Left cardiac atrium (tissue), 4 donors: ENCODE measurements around the gene ADM2. TPM values are rescaled to one million over a fixed set of nuclear protein-coding genes. Genes with fewer than 3 reads are reported as not detected.

Source experiments
- ATAC-seq, 2 donors: fragments of 200-7000 bp; cut with Tn5 transposase; one replicate each; pipeline ENCODE4 v1.9.1; 2020; ENCODE audit warnings: mild to moderate bottlenecking in 2 of 2, moderate library complexity in 2 of 2
- DNase-seq: peaks from one replicate; pipeline ENCODE4 v3.0.0-alpha.2; 2020
- intact Hi-C, 2 donors: fragments of 100-400 bp; cut with DNase I; formaldehyde crosslinking; loops; one replicate each; pipeline versions ENCODE4 v1.14.1 to v1.15.1; 2022 to 2023
- total RNA-seq, 2 donors: library from RNA; stranded (reverse); fragmentation: NEBNext Ultra II Directional; extraction: Animal tissue kit (Norgen Biotek cat#: 25700); gene quantifications; one replicate each; pipeline ENCODE4 v1.2.1, GENCODE V29; 2021
- donor health status: DM: no; HTN: yes; CAD: no.
- donor health status: DM: no; HTN: yes; CAD: no; lungs with severe emphysema.
- donor health status: DM: yes; HTN: yes; CAD: no.
- donor health status: Dilated cardiomyopathy.

The ADM2 gene
- total RNA-seq, 2 donors from 2014 or later: 0.15 to 0.52 TPM

DNA sequence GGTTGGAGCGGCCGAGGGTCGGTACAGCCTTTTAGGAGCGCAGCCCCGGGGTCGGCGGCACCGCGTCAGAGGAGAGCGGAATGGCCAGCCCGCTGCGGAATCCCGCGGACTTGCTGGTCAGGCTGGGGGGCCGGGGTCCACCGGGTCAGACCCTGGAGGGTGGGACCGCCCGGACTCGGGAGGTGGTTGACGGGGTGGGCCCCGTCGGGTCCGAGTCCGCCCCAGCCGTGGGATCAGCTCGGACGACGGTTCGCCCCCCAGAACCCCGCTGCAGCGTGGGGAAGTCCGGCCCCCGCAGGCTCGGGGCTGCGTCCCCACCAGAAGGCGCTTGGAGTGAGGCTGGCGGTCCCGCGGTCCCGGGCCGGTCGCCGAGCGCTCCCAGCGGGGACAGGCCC, 301 bp upstream of the ADM2 start:
- intact Hi-C loops: no loop called here
- no peak for DNase-seq
- ATAC-seq: no peak

DNA sequence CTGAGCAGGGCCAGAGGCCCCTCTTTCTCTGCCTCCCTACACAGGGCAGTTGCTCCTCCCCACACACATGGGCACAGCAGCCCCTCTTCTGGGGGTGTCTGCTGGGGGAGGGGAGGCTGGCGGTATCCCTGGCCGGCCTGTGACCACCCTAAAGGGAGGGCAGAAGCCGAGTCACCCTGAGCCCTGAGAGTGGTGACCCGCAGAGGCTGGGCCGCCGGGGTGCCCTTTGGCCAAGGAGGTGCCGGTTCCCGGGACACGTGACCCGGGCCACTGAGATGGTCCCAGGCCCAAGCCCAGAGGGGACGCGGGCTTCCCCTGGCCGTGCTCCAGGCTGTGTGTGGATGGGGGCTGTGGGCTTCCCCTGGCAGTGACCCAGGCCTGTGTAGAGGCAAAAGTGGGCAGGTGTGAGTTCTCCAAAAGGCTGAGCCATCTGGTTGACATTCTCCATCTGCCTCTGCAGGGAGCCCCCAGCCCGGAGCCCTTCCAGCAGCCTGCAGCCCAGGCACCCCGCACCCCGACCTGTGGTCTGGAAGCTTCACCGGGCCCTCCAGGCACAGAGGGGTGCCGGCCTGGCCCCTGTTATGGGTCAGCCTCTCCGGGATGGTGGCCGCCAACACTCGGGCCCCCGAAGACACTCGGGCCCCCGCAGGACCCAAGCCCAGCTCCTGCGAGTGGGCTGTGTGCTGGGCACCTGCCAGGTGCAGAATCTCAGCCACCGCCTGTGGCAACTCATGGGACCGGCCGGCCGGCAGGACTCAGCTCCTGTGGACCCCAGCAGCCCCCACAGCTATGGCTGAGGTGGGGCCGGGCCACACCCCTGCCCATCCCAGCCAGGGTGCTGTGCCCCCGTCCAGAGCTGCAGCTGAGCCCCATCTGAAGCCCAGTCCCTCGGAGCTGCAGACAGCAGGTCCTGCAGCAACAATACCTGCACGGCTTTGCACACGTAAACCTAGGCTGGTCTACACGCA, 1.0 kb downstream of the ADM2 start:
- ATAC-seq: no peak

DNA sequence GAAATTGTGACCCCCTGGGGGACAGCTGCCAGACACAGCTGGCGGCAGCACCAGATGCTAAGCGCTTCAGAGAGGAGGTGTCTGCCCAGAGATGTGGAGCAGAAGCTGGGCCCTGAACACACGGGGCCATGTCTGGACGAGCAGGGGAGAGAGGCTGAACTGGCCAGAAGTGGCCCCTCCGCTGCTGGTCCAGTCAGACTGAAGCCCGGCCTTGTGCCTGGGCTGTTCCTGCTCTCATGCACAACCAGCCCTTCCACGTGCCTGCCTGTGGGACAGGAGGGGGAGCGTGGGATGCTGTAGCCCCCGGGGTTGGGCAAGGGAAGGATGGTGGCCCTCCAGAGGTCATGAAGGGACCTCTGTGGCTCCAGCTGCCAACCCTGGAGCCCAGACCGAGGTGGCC, 1.8 kb downstream of the ADM2 start:
- intact Hi-C loops: no loop called here
- DNase-seq (no peak), ATAC-seq (no peak)

More for the DNA sequence above, 1.0 kb downstream of the ADM2 start:
- intact Hi-C loops: no loop called here
- DNase-seq: no peak

DNA sequence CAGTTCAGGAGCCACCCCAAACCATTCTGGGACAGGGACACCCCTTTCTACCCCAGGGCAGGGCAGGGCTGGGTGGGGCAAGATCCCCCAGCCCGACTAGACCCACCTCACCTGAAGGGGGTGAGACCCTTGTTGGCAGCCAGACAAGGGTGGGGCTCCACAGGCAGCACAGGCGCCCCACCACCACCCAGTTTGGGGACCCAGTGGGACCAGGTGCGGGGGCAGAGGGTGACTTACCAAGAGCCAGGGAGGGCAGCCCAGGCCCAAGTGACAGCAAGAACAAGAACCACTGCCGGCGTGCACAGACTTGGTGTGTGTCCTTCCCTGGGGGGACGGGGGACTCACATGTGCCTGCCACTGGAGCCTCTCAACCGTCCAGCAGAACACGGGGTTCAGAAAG, 2.2 kb downstream of the ADM2 start:
- intact Hi-C loops: no loop called here
- DNase-seq (no peak), ATAC-seq (no peak)

DNA sequence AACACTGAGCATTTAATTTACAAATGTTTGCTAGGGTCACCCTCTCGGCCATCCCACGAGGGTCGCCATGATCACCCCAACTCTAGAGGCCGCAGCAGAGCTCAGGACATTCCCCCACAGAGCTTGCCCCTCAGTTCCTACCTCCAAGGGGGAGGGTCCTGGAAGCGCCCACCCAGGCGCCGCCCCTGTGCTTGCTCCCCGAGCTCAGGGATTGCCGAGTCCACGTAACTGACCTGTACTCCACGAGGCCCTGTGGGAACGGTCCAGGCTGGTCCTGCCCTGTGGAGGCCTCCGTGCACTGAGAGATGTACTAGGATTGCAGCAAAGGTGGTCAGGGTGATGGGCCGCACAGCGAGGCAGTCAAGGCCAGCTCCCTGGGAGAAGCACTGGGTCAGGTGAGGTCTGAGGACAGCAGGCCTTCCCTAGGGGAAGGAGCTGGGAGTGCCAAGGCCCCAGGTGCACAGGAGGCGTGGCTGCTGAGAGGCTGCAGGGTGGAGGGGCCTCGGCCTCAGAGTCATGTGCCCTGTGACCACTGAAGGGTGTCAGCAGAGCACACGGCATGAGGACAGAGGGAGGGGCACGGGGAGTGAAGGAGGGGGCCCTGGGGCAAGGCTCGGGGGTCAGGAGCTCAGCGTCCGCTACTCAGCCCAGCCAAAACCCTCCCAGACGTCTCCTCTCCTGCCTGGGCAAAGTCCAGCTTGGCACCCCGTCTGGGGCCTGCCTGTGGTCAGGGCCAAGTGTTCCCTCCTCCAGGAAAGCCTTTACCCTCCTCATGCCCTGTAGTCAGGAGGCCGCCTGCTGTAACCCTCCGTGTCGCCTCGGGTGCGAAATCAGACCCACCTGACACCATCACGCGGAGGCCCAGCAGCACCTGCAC, 2.9 kb downstream of the ADM2 start:
- intact Hi-C loops: no loop called here
- ATAC-seq (no peak), DNase-seq (no peak)

DNA sequence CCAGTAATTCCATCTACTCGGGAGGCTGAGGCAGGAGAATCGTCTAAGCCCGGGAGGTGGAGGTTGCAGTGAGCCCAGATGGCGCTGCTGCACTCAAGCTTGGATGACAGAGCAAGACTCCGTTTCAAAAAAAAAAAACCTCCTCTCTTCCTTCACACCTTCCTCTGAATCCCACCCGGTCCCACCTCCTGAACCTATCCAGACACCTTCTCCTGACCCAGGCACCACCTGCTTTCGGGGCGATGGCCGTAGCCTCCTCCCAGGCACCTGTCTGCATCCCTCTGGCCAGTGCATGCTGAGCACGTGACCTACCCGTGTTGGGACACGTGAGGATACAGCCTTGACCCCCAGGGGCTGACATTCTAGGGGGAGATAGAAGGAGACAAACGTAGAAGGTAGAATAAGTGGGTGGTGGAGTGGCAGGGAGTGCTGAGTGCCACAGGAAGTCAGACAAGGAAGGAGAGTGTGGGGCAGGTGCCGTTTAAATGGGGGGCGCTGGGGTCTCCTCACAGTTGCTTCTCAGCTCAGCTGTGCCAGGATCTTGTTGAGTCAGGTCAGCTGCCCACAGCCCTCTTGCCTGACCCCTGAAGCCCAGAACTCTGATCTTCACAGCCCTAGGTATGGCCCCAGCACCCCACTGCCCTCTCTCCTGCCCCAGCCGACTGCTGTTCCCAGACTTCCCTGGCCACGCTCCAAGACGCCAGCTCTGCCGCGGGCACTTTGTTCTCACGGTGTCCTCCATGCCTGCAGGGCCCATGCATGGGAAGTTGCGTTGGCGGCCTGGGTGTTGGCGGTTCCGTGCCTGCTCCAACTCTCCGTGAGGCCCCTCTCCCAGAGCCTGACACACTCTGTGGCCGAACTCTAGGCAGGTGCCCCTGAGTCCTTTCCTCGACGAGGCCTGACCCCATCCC, 4.1 kb downstream of the ADM2 start:
- ATAC-seq: no peak
- intact Hi-C loops: no loop called here
- no peak for DNase-seq

DNA sequence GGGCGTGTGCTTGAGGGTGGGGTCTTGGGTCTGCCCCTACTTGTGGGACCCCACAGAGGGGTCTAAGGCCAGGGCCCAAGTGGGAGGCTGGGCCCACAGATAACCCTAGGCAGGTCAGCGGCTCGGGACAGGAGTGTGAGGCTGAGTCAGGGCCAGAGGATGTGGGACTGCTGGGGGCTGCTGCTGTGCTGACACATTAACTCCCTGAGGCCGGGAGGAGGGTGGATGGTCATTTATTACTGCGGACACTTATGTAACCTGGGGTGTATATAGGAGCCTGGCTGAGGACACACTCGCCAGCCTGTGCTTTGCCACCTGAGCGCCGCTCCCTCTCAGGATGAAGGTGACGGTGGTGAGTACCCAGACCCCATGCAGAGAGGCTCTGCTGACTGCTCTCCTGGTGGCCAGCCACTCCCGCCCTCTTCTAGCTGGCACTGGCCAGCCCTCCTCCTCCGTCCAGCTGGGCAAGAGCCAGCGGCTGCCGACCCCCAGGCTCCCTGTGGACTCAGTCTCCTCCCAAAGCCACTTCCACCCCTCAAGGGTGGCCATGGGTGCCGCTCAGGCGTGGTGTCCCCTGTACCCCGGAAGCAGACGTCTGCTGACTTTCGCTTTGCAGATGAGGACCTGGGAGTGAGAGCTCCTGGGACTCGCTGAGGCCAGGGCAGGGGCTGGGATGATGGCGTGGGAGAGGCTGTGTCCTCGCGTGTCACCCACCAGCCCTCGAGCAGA, 5.4 kb downstream of the ADM2 start, which contains the start of gene MIOX:
MIOX (plus strand) TSS at position 299 of the 729 bp plus-strand sequence; CDS start at position 338, 39 bp downstream.
- DNase-seq: no peak
- ATAC-seq: no peak
- intact Hi-C loops: no loop called here

DNA sequence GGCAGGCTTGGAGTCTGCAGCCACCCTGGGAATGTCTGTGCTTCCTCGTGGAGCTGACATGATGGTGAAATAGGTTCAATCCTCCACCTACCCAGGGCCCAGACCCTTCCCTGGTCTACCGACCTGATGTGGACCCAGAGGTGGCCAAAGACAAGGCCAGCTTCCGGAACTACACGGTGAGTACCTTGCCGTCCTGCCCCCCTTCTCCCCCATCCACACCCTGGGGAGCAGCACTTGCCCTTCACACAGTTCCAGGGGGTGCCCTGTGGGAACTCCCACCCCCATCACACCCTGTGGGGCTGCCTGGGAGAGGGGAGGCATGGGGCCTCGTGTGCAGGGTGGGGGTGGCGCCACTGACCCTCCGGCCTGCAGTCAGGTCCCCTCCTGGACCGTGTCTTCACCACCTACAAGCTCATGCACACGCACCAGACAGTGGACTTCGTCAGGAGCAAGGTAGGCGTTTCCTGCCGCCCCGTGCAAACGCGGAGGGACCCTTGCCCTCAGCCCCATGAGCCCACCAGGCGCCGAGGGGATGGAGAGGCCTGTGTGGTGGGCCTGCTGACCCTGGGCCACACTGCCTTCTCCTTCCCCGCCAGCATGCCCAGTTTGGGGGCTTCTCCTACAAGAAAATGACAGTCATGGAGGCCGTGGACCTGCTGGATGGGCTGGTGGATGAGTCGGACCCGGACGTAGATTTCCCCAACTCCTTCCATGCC, 6.1 kb downstream of the ADM2 start:
- DNase-seq: no peak
- intact Hi-C loops: no loop called here
- no peak for ATAC-seq

DNA sequence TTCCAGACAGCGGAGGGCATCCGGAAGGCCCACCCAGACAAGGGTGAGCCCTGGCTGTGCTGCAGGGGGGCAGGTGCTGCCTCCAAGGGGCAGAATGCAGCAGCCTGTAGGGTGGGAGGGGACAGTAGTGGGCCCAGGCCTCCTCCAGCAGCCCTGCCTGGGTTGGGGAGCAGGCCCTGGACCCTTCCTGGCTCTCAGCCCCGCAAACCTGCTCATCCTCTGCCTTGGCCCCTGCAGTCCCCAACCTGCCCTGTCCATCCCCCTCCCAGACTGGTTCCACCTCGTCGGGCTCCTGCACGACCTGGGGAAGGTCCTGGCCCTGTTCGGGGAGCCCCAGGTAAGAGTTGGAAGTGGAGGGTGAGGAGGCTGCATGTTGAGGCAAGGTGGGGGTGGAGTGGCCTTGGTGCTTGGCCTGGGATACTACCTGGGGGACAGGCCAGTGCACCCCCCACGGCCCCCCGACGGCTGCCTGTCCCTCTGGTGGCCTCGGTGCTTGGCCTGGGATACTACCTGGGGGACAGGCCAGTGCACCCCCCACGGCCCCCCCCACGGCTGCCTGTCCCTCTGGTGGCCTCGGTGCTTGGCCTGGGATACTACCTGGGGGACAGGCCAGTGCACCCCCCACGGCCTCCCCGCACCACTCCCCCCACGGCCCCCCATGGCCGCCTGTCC, 6.8 kb downstream of the ADM2 start:
- DNase-seq (no peak), ATAC-seq (no peak)
- intact Hi-C loops: no loop called here

DNA sequence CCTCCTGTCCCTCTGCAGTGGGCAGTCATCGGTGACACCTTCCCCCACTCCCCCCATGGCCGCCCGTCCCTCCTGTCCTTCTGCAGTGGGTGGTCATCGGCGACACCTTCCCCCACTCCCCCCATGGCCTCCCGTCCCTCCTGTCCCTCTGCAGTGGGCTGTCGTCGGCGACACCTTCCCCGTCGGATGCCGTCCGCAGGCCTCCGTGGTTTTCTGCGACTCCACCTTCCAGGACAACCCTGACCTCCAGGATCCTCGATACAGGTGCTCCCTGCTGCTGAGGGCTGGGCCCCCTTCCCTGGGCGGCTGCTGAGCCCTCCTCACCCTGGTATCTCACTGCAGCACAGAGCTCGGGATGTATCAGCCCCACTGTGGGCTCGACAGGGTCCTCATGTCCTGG, 7.5 kb downstream of the ADM2 start:
- intact Hi-C loops: no loop called here
- no peak for DNase-seq
- ATAC-seq: no peak

DNA sequence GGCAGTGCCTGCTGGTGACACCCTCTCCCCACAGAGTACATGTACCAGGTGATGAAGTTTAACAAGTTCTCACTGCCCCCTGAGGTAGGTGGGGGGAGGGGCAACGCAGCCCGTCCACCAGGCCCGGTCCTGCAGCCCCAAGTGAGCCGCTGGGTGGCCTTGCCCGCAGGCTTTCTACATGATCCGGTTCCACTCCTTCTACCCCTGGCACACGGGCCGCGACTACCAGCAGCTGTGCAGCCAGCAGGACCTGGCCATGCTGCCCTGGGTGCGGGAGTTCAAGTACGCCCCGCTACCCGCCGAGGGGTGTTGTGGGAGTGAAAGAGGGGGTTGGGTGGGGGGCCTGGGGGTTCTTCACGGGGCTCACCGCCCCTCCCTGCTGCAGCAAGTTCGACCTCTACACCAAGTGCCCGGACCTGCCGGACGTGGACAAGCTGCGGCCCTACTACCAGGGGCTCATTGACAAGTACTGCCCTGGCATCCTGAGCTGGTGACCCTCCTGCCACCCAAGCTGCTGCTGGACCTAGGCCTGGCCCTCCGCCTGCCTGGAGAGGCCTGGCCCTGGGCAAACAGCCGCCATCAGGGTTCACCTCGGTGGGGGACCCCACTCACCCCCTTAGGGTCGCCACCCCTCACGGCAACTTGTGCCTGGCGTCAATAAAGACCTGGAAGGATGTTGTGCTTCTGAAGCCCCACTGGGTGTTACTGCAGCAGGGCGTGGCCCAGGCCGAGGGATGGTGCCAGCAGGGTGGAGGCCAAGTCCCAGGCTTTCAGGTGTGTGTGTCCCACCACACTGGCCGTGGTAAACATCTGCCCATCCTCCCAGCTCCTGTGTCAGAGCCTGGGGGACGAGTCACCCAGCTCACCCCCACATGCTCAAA, 8.3 kb downstream of the ADM2 start:
- DNase-seq: no peak
- ATAC-seq: no peak
- intact Hi-C loops: no loop called here

DNA sequence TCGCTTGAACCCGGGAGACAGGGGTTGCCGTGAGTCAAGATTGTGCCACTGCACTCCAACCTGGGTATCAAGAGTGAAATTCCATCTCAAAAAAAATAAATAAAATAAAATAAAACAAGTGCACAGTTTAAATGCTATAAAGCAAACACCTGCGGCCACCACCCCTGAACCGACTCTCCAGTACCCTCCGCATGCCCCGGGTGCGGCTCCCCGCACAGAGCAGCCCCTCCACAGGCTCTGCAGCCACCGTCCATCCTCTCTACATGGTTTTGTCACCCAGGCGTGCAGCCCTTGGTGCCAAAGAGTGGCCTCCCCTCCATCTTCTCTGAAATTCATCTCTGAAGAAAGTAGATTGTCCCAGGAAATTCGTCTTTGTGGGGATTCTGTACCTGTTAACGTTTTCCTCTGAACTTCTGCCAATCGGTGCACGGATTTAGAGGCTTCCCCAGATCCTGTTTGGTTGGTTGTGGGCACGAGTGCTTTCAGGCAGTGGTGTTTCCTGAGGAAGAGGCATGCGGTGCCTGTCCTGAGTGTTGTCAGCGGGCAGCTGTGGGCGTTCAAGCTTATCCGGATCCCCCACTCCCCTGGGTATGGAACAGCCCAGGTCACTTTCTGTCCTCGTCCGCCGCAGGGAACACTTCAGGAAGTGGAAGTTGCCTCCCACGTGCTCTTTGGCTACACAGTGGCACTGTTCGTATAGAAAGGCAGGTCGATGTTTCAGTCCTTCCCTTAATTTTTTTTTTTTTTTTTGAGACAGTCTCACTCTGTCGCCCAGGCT, 9.4 kb downstream of the ADM2 start:
- DNase-seq (no peak), ATAC-seq (no peak)
- intact Hi-C loops: no loop called here

DNA sequence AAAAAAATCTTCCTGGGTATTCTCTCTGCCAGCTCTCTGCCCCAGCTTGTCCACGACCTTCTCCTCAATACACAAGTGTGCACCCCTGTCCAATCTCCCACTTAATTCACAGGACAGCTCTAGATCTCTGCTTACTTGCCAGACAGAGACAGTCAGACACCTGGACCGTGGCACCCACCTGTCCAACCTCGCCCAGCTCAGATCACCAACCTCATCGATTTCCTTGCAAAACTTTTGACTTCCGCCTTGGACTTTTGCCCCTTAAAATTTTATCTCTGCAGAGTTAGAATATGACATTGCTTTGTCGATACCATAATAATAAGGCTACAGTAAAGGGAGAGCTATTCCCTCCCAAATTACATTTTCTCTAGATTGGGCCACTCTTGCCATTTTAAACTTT, 15.8 kb downstream of the ADM2 start:
- ATAC-seq: no peak

DNA sequence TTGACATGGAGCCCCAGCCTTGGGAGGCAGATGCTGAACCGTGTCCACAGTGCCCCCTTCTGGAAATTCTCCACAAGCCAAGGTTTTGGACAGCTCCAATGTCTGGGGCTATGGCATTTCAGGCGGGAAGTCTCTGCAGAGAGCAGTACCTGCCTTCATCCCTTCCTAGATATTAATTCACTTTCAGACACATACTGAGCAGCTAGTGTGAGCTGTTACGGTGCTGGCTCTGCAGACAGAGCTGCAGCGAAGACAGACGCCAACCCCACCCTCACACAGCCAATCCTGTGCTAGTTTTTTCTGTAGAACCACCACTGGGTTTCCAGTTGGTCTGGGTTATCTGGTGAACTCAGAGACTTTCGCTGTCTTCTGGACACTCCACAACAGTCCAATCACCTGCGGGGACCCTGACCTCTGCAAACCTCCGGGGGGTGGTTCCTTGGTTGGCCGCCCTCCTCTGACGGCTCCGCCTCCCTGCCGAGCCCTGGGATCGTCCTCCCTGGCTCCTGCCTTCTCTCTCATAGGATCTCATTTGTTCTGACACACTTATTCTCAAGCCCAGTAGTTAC, 17.1 kb downstream of the ADM2 start:
- DNase-seq: peak; percentile 63
- intact Hi-C loops: no loop called here
- peak; percentile 72 to 85 for ATAC-seq

More for the DNA sequence above, 15.8 kb downstream of the ADM2 start:
- intact Hi-C loops: no loop called here
- no peak for DNase-seq

DNA sequence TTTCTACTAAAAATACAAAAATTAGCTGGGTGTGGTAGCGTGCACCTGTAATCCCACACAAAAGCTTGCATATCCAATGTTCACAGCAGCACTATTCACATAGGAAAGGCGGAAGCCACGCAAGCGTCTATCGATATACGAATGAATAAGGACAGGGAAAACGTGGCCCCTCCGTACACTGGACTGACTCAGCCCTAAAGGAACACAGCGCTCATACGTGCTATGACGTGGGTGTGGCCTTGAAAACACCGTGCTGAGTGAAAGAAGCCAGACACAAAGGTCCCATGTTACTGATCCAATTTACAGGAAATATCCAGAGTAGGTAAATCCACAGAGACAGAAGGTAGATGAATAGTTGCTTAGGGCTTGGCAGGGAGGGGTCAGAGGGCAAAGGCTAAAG, 19.1 kb downstream of the ADM2 start:
- no peak for ATAC-seq
- DNase-seq: no peak
- intact Hi-C loops: loop anchor here in 1 of 2 donors (10.0 kb wide), 1 partner anchor 256 kb away; the partner anchor contains the start of gene TUBGCP6
